Measurements from ENCODE around the gene REC114.

REC114 gene

GRCh38 chr15:73608941-73609340, 166.0 kb downstream of the REC114 start:
- no peak for DNase-seq

Data from NCI-H446 treated with DMSO at 0.1 percent for 48 hours (cell line).